Brain microvascular endothelial cell (primary cell): ENCODE results near the gene MAP9.

Source experiments
- DNase-seq: peaks from one replicate; pipeline ENCODE4 v3.0.0-alpha.2; 2020
- H3K27ac ChIP-seq: fragments of 250-450 bp; sonication (Bioruptor Pico); 2 replicates; pipeline ENCODE4 v1.5.1; 2020; ENCODE audit warnings: mild to moderate bottlenecking, moderate library complexity
- H3K27me3 ChIP-seq: fragments of 250-450 bp; sonication (Bioruptor Pico); replicated peaks from 2 replicates; pipeline ENCODE4 v1.5.1; 2020; ENCODE audit warnings: mild to moderate bottlenecking
- H3K36me3 ChIP-seq: fragments of 250-450 bp; sonication (Bioruptor Pico); replicated peaks from 2 replicates; pipeline ENCODE4 v1.5.1; 2020; ENCODE audit warnings: mild to moderate bottlenecking
- H3K4me3 ChIP-seq: 2 replicates; pipeline ENCODE4 v1.5.1; 2011; ENCODE audit warnings: low read depth, mild to moderate bottlenecking, control low read depth, low read length, moderate library complexity
- CTCF ChIP-seq: IDR thresholded peaks from 2 replicates; pipeline ENCODE4 v1.5.1; 2011; ENCODE audit warnings: low read depth, mild to moderate bottlenecking, moderate library complexity, low read length, control low read depth, inconsistent platforms; ENCODE audit errors: missing control alignments
- in situ Hi-C: cut with HindIII; loops from 2 replicates; pipeline ENCODE4 v1.10.0; 2017; ENCODE audit warnings: low sequenced_read_pairs, low pct_ligation_motif_present

Gene MAP9

GRCh38 chr4:155383541-155383940, 6.8 kb upstream of the MAP9 start:
- H3K36me3 ChIP-seq: no peaks in the 10 kb centered on the region
- in situ Hi-C loops: no loop called here
- H3K27me3 ChIP-seq: no peaks in the 10 kb centered on the region
- H3K27ac ChIP-seq: no peak overlapping the region
- no peak for DNase-seq
- H3K4me3 ChIP-seq: no peak overlapping the region
- no peak for TF ChIP-seq CTCF

GRCh38 chr4:155377276-155377675, 511 bp upstream of the MAP9 start:
- no peak overlapping the region for H3K27ac ChIP-seq
- H3K36me3 ChIP-seq: no peaks in the 10 kb centered on the region
- TF ChIP-seq CTCF: no peak
- in situ Hi-C loops: no loop called here
- peak overlapping the region; percentile 87 for H3K4me3 ChIP-seq
- DNase-seq: peak; percentile 29
- no peaks in the 10 kb centered on the region for H3K27me3 ChIP-seq

- Histone ChIP-seq H3K27me3 (no peaks in the 10 kb centered on the region), H3K27ac (no peak overlapping the region), H3K36me3 (no peaks in the 10 kb centered on the region), H3K4me3 (no peak overlapping the region)
- no peak for TF ChIP-seq CTCF
- in situ Hi-C loops: loop anchor here (25.0 kb wide), 1 partner anchor 384 kb away; no protein-coding TSS in a partner anchor
- no peak for DNase-seq
Measured at GRCh38 chr4:155371432-155372043, 5.2 kb downstream of the MAP9 start.

- Histone ChIP-seq H3K27ac (no peak overlapping the region), H3K27me3 (no peaks in the 10 kb centered on the region), H3K36me3 (no peaks in the 10 kb centered on the region), H3K4me3 (no peak overlapping the region)
- no peak for DNase-seq
- no peak for TF ChIP-seq CTCF
- in situ Hi-C loops: loop anchor here (25.0 kb wide), 1 partner anchor 380 kb away; no protein-coding TSS in a partner anchor
Measured at GRCh38 chr4:155367608-155368007, 9.2 kb downstream of the MAP9 start.

GRCh38 chr4:155353923-155354540, 22.7 kb downstream of the MAP9 start:
- Histone ChIP-seq H3K4me3 (no peak overlapping the region), H3K27me3 (no peaks in the 10 kb centered on the region), H3K27ac (no peak overlapping the region), H3K36me3 (no peaks in the 10 kb centered on the region)
- DNase-seq: peak; percentile 69
- in situ Hi-C loops: loop anchor here (25.0 kb wide), 1 partner anchor 367 kb away; no protein-coding TSS in a partner anchor
- TF ChIP-seq CTCF: peak; percentile 89
